Measurements from ENCODE around the gene CRB2. TPM values are rescaled to one million over a fixed set of nuclear protein-coding genes. Genes with fewer than 3 reads are reported as not detected.

The CRB2 gene
- total RNA-seq, 1 experiment from 2014 or later, result not detected

- no peak for DNase-seq (ENCODE audit: low read depth in 1 of 2, low spot score in 2 of 2)
- H3K27ac ChIP-seq, result no peak overlapping the region
- no peak overlapping the region for H3K4me3 ChIP-seq
- no peaks in the 10 kb centered on the region for H3K9me3 ChIP-seq (replicated peaks)
- no peaks in the 10 kb centered on the region for H3K27me3 ChIP-seq (replicated peaks)
- no peaks in the 10 kb centered on the region for H3K36me3 ChIP-seq
- H3K4me1 ChIP-seq (replicated peaks), result no peaks in the 10 kb centered on the region
Measured at GRCh38 chr9:123411191-123411590, 55.2 kb downstream of the CRB2 start.

- no peak for DNase-seq (ENCODE audit: low read depth in 1 of 2, low spot score in 2 of 2)
- Histone ChIP-seq H3K36me3 (no peaks in the 10 kb centered on the region), H3K4me1 (replicated peaks) (no peaks in the 10 kb centered on the region), H3K9me3 (replicated peaks) (no peaks in the 10 kb centered on the region), H3K27me3 (replicated peaks) (no peaks in the 10 kb centered on the region), H3K4me3 (no peak overlapping the region), H3K27ac (no peak overlapping the region)
Measured at GRCh38 chr9:123411636-123412035, 55.6 kb downstream of the CRB2 start.

- no peak for DNase-seq (ENCODE audit: low read depth in 1 of 2, low spot score in 2 of 2)
- Histone ChIP-seq H3K27me3 (replicated peaks) (no peaks in the 10 kb centered on the region), H3K9me3 (replicated peaks) (no peaks in the 10 kb centered on the region), H3K36me3 (no peaks in the 10 kb centered on the region), H3K4me1 (replicated peaks) (no peaks in the 10 kb centered on the region), H3K27ac (no peak overlapping the region), H3K4me3 (no peak overlapping the region)
Measured at GRCh38 chr9:123412171-123412820, 56.3 kb downstream of the CRB2 start.

GRCh38 chr9:123414204-123414603 is 58.2 kb downstream of the CRB2 start:
- Histone ChIP-seq H3K27ac (no peak overlapping the region), H3K9me3 (replicated peaks) (no peaks in the 10 kb centered on the region), H3K27me3 (replicated peaks) (no peaks in the 10 kb centered on the region), H3K4me1 (replicated peaks) (no peaks in the 10 kb centered on the region), H3K4me3 (no peak overlapping the region), H3K36me3 (no peaks in the 10 kb centered on the region)
- DNase-seq (ENCODE audit: low read depth in 1 of 2, low spot score in 2 of 2), result no peak

GRCh38 chr9:123414936-123415930 is 59.2 kb downstream of the CRB2 start:
- DNase-seq (ENCODE audit: low read depth in 1 of 2, low spot score in 2 of 2), result no peak
- H3K27ac ChIP-seq, result no peak overlapping the region
- no peaks in the 10 kb centered on the region for H3K36me3 ChIP-seq
- no peaks in the 10 kb centered on the region for H3K27me3 ChIP-seq (replicated peaks)
- H3K4me3 ChIP-seq, result no peak overlapping the region
- no peaks in the 10 kb centered on the region for H3K9me3 ChIP-seq (replicated peaks)
- H3K4me1 ChIP-seq (replicated peaks), result no peaks in the 10 kb centered on the region

GRCh38 chr9:123416176-123416575 is 60.2 kb downstream of the CRB2 start:
- DNase-seq (ENCODE audit: low read depth in 1 of 2, low spot score in 2 of 2), result no peak
- H3K9me3 ChIP-seq (replicated peaks), result no peaks in the 10 kb centered on the region
- H3K4me1 ChIP-seq (replicated peaks), result no peaks in the 10 kb centered on the region
- no peak overlapping the region for H3K4me3 ChIP-seq
- no peaks in the 10 kb centered on the region for H3K36me3 ChIP-seq
- no peaks in the 10 kb centered on the region for H3K27me3 ChIP-seq (replicated peaks)
- no peak overlapping the region for H3K27ac ChIP-seq

- Histone ChIP-seq H3K27ac (no peak overlapping the region), H3K4me3 (no peak overlapping the region), H3K36me3 (no peaks in the 10 kb centered on the region), H3K9me3 (replicated peaks) (no peaks in the 10 kb centered on the region), H3K27me3 (replicated peaks) (no peaks in the 10 kb centered on the region), H3K4me1 (replicated peaks) (no peaks in the 10 kb centered on the region)
- no peak for DNase-seq (ENCODE audit: low read depth in 1 of 2, low spot score in 2 of 2)
Measured at GRCh38 chr9:123417289-123418051, 61.5 kb downstream of the CRB2 start.

- no peaks in the 10 kb centered on the region for H3K9me3 ChIP-seq (replicated peaks)
- DNase-seq (ENCODE audit: low read depth in 1 of 2, low spot score in 2 of 2), result no peak
- H3K4me3 ChIP-seq, result no peak overlapping the region
- H3K36me3 ChIP-seq, result no peaks in the 10 kb centered on the region
- no peak overlapping the region for H3K27ac ChIP-seq
- H3K4me1 ChIP-seq (replicated peaks), result no peaks in the 10 kb centered on the region
- H3K27me3 ChIP-seq (replicated peaks), result no peaks in the 10 kb centered on the region
Measured at GRCh38 chr9:123418052-123418430, 62.0 kb downstream of the CRB2 start.

- no peaks in the 10 kb centered on the region for H3K4me1 ChIP-seq (replicated peaks)
- no peaks in the 10 kb centered on the region for H3K36me3 ChIP-seq
- no peak for DNase-seq (ENCODE audit: low read depth in 1 of 2, low spot score in 2 of 2)
- H3K4me3 ChIP-seq, result no peak overlapping the region
- no peak overlapping the region for H3K27ac ChIP-seq
- H3K9me3 ChIP-seq (replicated peaks), result no peaks in the 10 kb centered on the region
- no peaks in the 10 kb centered on the region for H3K27me3 ChIP-seq (replicated peaks)
Measured at GRCh38 chr9:123418506-123418905, 62.5 kb downstream of the CRB2 start.

GRCh38 chr9:123419091-123419490 is 63.1 kb downstream of the CRB2 start:
- Histone ChIP-seq H3K4me1 (replicated peaks) (no peaks in the 10 kb centered on the region), H3K4me3 (no peak overlapping the region)

GRCh38 chr9:123419721-123420591 is 64.0 kb downstream of the CRB2 start:
- H3K4me3 ChIP-seq, result no peak overlapping the region
- H3K36me3 ChIP-seq, result no peaks in the 10 kb centered on the region
- DNase-seq (ENCODE audit: low read depth in 1 of 2, low spot score in 2 of 2), result no peak
- H3K4me1 ChIP-seq (replicated peaks), result no peaks in the 10 kb centered on the region
- H3K27ac ChIP-seq, result no peak overlapping the region
- no peaks in the 10 kb centered on the region for H3K9me3 ChIP-seq (replicated peaks)
- H3K27me3 ChIP-seq (replicated peaks), result no peaks in the 10 kb centered on the region

More at GRCh38 chr9:123419091-123419490, 63.1 kb downstream of the CRB2 start:
- Histone ChIP-seq H3K27me3 (replicated peaks) (no peaks in the 10 kb centered on the region), H3K27ac (no peak overlapping the region), H3K36me3 (no peaks in the 10 kb centered on the region), H3K9me3 (replicated peaks) (no peaks in the 10 kb centered on the region)
- DNase-seq (ENCODE audit: low read depth in 1 of 2, low spot score in 2 of 2), result no peak

GRCh38 chr9:123420592-123421111 is 64.7 kb downstream of the CRB2 start:
- no peak overlapping the region for H3K4me3 ChIP-seq
- no peaks in the 10 kb centered on the region for H3K36me3 ChIP-seq
- H3K4me1 ChIP-seq (replicated peaks), result no peaks in the 10 kb centered on the region
- DNase-seq (ENCODE audit: low read depth in 1 of 2, low spot score in 2 of 2), result no peak
- no peak overlapping the region for H3K27ac ChIP-seq
- no peaks in the 10 kb centered on the region for H3K9me3 ChIP-seq (replicated peaks)
- H3K27me3 ChIP-seq (replicated peaks), result no peaks in the 10 kb centered on the region

- H3K27ac ChIP-seq, result no peak overlapping the region
- no peaks in the 10 kb centered on the region for H3K36me3 ChIP-seq
- H3K4me1 ChIP-seq (replicated peaks), result no peaks in the 10 kb centered on the region
- no peak overlapping the region for H3K4me3 ChIP-seq
- DNase-seq (ENCODE audit: low read depth in 1 of 2, low spot score in 2 of 2), result no peak
- H3K27me3 ChIP-seq (replicated peaks), result no peaks in the 10 kb centered on the region
- no peaks in the 10 kb centered on the region for H3K9me3 ChIP-seq (replicated peaks)
Measured at GRCh38 chr9:123421186-123421585, 65.2 kb downstream of the CRB2 start.

All from SJSA1 (cell line).